Uterus (tissue), 2 donors: ENCODE data around the gene MLPH.

ENCODE experiments used
- CTCF ChIP-seq, 4 experiments: fragments of 200-600 bp in 2 of 4; fragments of 450-650 bp in 2 of 4; sonication (generic) in 2 of 4; IDR thresholded peaks; one replicate each; pipeline ENCODE4 v1.5.1; 2016 to 2019; ENCODE audit warnings: antibody characterized with exemption in 4 of 4, mild to moderate bottlenecking in 2 of 4, moderate library complexity in 1 of 4
- POLR2A ChIP-seq, 2 donors: fragments of 450-650 bp; IDR thresholded peaks; one replicate each; pipeline ENCODE4 v1.6.1; 2016; ENCODE audit warnings: antibody characterized with exemption in 2 of 2, mild to moderate bottlenecking in 1 of 2, moderate library complexity in 1 of 2

GRCh38 chr2:237601453-237602116 lies 114.5 kb downstream of the MLPH start:
- TF ChIP-seq POLR2A (IDR thresholded peaks at IDR 0.05) (no peak), CTCF (IDR thresholded peaks at IDR 0.05) (no peak)
